Measurements from ENCODE around the gene PCSK4.
"Not testable (repeated sequence)": the region's sequence is repeated elsewhere in the genome, so short reads cannot be mapped to it uniquely, and the experiment has no call there.

Gene PCSK4

DNA sequence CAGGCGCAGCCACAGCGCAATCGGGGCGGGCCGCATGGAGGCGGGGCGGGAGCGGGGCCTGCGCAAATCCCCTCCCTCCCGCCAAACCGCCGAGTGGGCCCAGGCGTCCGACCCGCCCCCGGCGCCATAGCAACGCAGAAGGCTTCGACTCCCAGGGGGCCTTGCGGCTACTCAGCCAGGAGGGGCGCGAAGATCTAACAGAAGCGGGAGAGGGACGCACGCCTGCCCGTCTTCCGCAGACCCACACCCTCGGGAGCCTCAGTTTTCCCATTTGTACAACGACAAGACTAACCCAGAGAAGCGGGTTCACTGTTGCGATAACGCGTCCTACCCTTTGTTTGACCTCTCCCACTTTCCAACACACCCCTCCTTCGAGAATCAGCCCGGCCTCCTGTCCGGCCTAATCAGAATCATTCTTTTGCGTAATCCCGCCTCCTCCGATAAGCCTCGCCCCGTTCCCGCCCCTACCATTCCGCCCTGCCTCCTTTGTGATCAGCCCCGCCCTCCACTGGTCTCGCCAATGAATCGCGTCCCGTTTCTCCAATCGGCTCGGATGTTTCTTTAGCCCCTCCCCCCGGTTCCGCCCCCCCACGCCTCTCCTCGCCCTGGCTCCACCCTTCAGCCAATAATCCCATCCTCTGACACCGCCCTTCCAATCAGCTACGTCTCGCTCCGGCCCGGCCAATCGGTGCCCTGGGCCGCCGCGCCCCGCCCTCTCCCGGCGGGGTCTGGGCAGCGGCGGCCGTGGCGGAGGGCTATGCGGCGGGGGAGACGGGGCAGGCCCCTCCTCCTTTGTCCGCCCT lies at the start of gene PCSK4:
PCSK4 (minus strand) TSS at position 40 of the 803 bp plus-strand sequence; CDS start at position 36, 4 bp downstream.
- DNase-seq (ENCODE audit: low read depth, low spot score), result peak; percentile 96

DNA sequence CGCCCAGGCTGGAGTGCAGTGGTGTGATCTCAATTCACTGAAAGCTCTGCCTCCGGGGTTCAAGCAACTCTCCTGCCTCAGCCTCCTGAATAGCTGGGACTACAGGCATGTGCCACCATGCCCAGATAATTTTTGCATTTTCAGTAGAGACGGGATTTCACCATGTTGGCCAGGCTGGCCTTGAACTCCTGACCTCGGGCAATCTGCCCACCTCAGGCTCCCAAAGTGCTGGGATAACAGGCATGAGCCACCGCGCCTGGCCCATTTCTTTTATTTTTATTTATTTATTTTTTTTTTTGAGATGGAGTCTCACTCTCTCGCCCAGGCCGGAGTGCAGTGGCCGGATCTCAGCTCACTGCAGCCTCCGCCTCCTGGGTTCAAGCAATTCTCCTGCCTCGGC lies 49.6 kb upstream of the PCSK4 start:
- DNase-seq (ENCODE audit: low read depth, low spot score), result not testable (repeated sequence)

DNA sequence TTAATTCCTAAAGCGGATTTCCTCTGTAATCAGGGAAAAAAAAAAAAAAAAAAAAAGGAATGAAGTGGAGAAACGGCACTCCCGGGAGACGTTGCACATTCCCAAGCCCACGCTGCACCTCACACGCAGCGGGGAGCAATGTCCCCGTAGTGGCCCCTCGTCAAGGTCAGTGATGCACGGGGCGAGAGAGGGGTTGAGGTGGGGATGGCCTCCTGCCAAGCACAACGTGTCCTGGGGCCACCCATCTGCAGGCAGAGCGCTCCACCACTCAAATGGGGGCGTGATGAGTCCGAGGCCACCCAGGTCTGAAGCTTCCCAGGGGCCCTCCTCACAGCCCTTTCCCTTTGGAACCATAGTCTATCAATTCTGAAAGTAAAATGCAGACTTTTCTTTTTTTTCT lies 48.8 kb upstream of the PCSK4 start:
- DNase-seq (ENCODE audit: low read depth, low spot score), result no peak

DNA sequence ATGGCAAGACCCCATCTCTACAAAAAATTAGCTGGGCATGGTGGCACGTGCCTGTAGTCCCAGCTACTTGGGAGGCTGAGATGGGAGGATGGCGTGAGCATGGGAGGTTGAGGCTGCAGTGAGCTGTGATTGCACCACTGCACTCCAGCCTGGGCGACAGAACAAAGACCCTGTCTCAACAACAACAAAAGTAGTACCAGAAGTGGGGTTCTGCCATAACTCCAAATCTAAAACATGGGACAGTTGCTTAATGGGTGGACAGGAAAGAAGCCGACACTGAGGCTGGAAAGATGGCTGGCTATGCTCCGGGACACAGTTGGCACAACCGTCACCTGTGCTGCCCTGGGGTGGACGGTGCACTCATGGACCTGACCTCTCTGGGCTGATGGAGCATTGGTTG lies 45.5 kb upstream of the PCSK4 start:
- not testable (repeated sequence) for DNase-seq (ENCODE audit: low read depth, low spot score)

DNA sequence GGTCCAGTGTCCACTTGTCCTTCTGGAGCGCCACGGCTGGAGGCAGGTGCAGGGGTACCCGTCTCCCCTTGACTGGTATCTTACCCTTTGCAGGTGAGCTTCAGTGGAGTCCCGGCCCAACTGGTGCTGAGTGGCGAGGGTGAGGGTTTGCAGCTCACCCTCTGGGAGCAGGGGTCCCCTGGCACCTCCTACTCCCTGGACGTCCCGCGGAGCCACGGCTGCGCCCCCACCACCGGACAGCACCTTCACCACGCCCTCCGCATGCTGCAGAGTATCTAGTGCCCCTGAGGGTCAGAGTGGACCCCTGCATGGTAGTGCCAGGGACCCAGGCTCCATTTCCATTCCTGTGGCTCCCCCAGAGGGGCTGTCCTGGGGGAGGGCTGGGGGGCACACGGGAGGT lies 44.8 kb upstream of the PCSK4 start:
- DNase-seq (ENCODE audit: low read depth, low spot score), result no peak

DNA sequence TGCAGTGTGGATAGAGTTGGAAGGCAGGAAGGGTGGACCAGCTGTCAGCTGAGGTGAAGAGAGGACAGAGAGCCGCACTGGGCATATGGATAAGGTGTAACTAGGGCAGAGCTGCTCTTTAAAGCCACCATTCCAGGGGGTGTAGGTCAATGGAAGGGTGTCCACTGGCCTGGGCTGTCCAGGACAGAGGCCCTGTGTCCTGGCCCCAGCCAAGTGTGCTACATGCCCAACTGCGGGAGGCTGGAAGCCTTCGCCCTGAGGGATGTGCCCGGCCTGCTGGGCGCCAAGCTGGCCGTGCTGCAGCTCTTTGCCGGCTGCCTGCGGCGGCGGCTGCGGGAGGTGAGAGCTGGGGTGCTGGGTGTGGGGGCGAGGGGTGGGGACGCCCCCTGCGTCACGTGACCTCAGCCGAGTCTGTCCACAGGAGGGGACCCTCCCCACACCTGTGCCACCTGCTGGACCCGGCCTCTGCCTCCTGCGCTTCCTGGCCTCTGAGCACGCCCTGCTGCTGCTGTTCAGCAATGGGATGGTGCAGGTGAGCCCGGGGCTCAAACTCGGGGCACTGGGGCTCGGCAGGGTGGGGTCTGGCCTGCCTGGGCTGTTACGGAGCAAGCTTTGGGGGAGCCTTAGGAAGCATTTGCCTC lies 43.5 kb upstream of the PCSK4 start:
- DNase-seq (ENCODE audit: low read depth, low spot score), result no peak

DNA sequence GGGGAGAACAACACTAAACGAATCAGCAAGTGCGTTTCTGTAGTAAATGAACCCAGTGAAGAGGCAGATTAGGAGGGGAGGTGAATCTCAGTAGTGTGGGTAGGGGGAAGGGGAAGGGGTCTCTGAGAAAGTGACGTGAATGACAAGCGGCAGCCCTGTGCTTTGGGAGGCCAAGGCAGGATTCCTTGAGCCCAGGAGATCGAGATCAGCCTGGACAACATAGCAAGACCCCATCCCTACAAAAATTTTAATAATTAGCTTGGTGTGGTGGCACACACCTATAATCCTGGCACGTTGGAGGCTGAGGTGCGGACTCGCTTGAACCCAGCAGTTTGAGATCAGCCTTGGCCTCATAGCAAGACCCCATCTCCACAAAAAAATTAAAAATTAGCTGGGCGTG lies 41.9 kb upstream of the PCSK4 start:
- DNase-seq (ENCODE audit: low read depth, low spot score), result no peak

DNA sequence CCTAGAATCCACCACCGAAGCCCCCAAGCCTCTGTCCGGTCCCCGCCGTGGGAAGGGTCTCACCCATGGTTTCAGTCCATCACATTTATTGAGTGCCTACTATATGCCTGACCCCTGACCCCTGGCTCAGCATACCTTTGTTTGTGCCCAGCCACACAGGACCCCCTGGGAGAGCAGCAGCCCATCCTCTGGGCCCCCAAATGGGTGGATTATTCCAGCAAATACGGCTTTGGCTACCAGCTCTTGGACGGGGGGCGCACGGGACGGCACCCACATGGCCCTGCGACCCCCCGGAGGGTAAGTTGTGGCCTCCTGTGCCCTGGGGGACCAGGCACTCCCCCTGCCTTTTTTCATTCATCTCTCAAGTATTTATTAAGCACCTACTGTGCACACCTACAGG lies 41.4 kb upstream of the PCSK4 start:
- DNase-seq (ENCODE audit: low read depth, low spot score), result no peak

DNA sequence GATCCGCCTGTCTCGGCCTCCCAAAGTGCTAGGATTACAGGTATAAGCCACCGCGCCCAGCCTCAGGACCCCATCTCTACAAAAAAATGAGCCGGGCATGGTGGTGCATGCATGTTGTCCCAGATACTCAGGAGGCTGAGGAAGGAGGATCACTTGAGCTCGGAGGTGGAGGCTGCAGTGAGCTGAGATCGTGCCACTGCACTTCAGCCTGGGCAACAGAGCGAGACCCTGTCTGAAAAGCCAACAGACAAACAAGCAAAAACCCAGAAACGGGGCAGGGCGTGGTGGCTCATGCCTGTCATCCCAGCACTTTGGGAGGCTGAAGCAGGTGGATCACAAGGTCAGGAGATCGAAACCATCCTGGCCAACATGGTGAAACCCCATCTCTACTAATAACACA lies 40.7 kb upstream of the PCSK4 start:
- DNase-seq (ENCODE audit: low read depth, low spot score), result not testable (repeated sequence)

DNA sequence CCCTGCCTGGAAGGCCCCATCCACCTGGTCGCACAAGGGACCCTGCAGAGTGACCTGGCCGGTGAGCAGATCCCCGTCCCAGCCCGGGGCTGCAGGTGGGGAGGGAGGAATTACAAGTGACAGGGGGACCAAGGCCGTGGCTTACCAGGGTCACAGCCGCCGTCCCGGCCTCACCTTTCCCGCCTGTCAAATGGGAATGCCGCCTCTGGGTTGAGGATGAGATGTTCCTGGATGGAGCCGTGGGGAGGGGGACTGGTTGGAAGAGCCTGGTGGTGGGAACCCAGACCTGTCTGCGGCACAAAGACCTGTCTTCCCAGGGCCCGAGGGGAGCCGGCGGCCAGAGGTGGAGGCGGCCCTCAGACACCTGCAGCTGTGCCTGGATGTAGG lies 39.3 kb upstream of the PCSK4 start:
- DNase-seq (ENCODE audit: low read depth, low spot score), result no peak

DNA sequence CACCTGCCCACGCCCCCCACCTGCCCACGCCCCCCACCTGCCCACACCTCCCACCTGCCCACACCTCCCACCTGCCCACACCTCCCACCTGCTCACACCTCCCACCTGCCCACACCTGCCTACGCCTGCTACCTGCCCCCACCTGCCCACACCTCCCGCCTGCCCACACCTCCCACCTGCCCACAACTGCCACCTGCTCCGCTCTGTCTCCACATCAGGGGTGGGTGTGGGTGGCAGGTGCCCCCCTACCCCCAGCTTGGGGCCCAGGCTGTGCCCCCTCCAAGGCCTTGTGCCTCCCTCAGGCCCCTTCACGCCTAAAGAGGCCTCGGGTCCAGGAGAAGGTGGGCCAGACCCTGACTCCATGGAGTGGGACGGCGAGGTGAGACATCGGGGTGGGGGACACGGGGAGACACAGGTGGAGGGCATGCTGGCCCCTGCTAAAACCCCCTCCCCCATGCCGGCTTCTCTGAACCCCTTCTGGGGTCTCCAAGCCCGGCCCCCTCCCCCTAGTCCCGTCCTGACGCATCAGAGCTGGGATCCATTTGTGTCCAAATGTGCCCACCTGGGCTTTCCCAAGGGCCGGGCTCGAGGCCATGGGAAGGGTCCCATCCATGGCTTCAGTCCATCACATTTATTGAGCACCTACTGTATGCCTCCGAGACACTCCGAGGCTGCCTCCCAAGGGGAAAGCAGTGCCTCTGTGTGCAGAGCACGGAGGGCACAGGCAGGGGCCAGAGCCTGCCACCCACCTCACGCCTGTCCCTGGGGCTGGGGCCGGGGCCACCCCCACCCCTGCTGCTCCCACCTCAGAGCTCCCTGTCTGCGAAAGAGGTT lies 38.7 kb upstream of the PCSK4 start:
- DNase-seq (ENCODE audit: low read depth, low spot score), result no peak

DNA sequence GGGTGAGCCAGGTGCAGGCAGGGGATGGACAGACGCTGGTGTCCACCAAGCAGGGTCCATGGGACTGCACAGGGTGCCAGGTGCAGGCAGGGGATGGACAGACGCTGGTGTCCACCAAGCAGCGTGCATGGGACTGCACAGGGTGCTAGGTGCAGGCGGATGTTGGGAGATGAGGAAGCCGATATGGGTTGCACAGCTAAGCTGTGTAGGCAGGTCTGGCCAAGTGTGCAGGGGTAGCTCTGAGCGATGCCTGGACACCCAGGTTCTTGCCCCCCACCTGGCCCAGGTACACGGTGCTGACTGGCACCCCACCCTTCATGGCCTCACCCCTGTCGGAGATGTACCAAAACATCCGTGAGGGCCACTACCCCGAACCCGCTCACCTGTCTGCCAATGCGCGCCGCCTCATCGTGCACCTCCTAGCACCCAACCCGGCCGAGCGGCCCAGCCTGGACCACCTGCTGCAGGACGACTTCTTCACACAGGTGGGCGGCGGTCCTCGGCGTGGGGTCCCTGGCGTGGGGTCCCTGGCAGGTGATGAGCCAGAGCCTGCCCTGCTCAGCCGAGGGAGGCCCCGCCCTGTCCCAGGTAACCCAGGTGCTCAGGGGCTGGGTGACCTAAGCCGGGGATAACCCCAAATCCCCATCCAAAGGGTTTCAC lies 37.6 kb upstream of the PCSK4 start:
- no peak for DNase-seq (ENCODE audit: low read depth, low spot score)

DNA sequence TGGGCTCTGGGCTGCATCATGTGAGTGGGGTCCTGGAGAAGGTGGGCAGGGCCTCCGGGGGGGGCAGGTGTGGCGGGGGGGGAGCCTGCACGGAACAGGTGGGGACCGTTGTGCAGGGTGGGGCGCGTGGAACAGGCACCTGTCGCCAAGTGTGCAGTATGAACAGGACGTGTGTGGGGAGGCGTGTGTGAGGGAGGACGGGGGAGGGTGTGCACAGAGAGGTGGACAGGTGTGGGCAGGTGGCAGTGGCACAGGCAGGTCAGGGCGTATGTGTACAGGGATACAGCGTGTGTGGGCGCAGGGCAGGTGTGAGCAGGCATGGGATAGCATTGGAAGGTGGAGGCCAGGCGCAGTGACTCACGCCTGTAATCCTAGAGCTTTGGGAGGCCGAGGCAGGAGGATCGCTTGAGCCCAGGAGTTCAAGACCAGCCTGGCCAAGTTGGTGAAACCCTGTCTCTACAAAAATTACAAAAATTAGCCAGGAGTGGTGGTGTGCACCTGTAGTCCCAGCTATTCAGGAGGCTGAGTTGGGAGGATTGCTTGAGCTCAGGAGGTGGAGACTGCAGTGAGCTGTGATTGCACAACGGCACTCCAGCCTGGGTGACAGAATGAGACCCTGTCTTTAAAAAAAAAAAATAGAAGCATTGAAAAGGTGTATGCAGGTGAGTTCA lies 37.0 kb upstream of the PCSK4 start:
- no peak for DNase-seq (ENCODE audit: low read depth, low spot score)

DNA sequence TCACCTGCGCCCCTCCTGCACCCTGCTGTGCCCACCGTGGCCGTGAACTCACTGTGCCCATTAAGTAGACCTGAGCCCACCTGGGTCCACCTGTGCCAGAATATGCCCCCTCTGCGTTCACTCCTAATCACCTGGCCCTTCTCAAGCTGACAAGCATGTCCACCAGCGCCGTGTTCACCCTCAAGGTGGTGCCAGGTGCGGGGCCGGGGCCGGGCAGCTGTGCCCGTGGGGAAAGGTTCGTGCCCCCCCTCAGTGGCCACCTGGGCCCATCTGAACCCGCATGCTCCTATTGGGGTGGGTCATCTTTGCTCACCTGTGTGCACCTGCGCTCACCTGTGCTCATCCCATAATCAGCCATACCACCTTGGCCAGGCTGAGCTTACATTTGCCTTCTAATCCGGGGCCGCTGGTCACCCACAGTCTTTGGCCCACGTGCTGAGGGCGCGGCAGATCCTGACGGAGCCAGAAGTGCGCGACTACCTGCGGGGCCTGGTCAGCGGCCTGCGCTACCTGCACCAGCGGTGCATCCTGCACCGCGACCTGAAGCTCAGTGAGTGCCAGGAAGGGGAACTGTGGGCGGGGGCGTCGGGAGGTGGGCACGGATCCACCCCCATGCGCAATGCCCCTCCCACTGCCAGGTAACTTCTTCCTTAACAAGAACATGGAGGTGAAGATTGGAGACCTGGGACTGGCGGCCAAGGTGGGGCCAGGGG lies 36.1 kb upstream of the PCSK4 start:
- no peak for DNase-seq (ENCODE audit: low read depth, low spot score)

DNA sequence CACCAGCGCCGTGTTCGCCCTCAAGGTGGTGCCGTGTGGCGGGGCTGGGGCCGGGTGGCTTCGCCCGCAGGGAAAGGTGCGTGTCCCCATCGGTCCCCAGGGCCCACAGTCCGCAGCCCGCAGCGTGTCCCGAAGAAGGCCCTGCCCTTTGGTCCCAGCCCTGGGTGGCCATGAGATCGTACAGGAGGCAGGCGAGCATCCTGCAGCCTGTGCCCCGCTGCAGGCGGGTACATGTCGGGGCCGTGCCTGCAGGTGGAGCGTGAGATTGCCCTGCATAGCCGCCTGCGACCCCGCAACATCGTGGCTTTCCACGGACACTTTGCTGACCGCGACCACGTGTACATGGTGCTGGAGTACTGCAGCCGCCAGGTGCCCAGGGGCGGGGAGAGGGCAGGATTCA lies 35.2 kb upstream of the PCSK4 start:
- no peak for DNase-seq (ENCODE audit: low read depth, low spot score)

DNA sequence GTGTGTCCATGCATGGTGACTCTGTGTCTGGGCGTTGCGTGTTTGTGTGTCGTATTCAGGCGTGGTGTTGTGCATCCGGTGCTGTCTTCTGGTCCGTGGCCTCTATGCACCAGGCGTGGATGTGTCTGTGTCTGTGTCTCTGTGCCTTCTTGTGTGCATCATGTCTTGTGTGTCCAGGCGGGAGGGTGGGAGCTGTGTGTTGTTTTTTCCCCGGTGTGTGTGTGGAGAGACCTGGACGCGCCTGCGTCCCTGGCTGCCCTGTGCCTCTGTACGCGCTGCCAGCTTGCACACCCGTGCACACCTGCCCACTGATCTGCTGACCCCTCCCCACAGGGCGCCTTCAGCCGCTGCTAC lies 34.8 kb upstream of the PCSK4 start:
- DNase-seq (ENCODE audit: low read depth, low spot score), result no peak

DNA sequence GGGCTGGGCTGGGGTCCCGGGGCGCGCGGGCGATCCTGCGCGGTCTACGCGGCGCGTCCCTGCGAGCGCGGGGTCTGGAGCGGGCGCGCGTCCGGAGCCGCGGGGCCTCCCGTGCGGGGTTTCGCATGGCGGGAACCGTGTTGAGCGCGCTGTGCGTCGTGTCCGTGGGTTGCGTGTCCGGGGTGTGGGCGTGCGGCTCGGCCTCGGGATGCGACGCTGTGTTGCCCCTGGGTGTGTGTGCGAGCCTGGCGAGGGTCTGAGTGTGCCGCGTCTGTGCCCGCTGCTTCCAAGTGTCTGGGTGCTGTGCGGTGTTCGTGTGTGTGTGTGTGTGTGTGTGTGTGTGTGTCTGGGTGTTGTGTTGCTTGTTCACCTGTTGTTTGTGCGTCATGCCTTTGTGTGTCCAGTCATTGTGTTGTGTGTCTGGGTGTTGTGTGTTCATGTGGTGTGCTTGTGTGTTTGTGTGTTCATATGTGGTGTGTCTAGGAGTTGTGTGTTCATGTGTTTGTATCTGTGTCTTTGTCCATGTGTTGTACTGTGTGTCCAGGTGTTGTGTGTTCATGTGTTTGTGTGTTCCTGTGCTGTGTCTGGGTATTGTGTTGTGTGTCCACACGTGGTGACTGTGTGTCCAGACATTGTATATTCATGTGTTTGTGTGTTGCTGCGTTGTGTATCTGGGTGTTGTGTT lies 34.3 kb upstream of the PCSK4 start:
- no peak for DNase-seq (ENCODE audit: low read depth, low spot score)

DNA sequence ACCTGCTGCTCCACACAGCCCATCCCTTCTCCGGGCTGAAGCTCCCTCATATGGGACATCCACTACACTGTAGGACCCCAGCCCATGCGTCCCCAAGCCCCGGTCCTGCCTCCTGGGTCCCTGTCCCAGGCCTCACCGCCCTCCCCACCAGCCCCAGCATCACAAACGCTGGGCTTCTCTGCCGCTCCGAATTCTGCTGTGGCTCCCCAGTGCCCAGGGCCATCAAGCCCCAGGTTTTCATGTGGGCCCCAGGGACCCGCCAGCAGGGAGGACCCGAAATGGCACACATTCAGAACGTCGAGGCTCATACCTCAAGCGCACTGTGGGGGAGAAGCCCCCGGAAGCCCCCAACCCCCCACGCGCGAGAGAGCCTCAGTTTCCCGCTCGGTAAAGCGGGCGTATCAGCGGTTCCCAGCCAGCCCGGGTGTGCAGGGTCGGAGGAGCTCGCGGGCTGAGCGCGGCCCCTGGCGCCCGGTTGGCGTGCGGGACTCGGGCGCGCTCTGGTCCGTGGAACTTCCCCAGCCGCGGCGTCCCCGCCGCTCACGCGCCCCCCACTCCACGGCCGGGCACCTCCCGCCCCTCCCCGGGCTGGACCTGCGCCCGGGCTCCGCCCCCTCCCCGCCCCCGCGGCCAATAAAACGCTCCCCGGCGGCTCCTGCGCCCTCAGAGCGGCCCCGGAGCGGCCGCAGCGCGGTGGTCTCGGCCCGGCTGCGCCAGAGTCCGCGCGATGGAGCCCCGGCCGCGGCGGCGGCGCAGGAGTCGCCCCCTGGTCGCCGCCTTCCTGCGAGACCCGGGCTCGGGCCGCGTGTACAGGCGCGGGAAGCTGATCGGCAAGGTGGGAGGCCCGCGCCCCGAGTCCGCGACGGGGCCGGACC lies 33.5 kb upstream of the PCSK4 start, which contains the start of gene PLK5:
PLK5 (plus strand) TSS at position 666 of the 875 bp plus-strand sequence. CDS start 2,920 bp downstream, outside the sequence.
- no peak for DNase-seq (ENCODE audit: low read depth, low spot score)

DNA sequence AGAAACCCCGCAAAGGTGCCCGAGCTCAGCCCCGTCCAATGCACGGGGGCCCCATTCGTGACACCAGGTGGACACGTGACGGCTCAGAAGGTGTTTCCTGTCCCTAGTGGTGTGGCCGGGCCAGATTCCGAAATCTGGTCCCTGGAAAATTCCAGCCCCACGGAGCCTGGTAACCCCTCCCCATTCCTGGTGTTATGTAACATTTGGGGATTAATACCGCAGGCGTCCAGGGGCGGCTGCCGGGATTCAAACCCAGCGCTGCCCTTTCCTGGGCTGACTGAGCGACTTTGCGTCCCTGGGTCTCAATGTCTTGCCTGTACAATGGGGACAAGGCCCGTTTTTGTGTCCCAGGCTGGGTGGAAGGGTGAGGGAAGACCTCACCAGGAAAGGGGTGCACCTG lies 32.7 kb upstream of the PCSK4 start:
- DNase-seq (ENCODE audit: low read depth, low spot score), result no peak
